G401 (cell line): Measurements from ENCODE around the gene CDH20. TPM values are rescaled to one million over a fixed set of nuclear protein-coding genes. Genes with fewer than 3 reads are reported as not detected.

Experiments used
- DNase-seq: peaks from one replicate; pipeline ENCODE4 v3.0.0-alpha.2; 2015; ENCODE audit warnings: low spot score
- in situ Hi-C: cut with HindIII; loops from 2 replicates; pipeline ENCODE4 v1.10.0; 2016; ENCODE audit warnings: low sequenced_read_pairs, mixed read lengths
- total RNA-seq: library from RNA; depleted of rRNA; stranded (reverse); fragments of >200 nt; shearing (Covaris generic); gene quantifications from 2 replicates; pipeline ENCODE4 v1.2.3, GENCODE V29; 2014

Gene CDH20
- total RNA-seq, 1 experiment from 2014 or later, result not detected

GRCh38 chr18:61554117-61554776, 221.0 kb downstream of the CDH20 start:
- DNase-seq, result no peak
- in situ Hi-C loops, result no loop called here

GRCh38 chr18:61554946-61555361, 221.7 kb downstream of the CDH20 start:
- in situ Hi-C loops, result no loop called here

GRCh38 chr18:61556316-61556715, 223.1 kb downstream of the CDH20 start:
- in situ Hi-C loops, result no loop called here
- no peak for DNase-seq

More at GRCh38 chr18:61554946-61555361, 221.7 kb downstream of the CDH20 start:
- DNase-seq, result no peak

- DNase-seq, result no peak
- in situ Hi-C loops, result no loop called here
Measured at GRCh38 chr18:61556862-61557261, 223.6 kb downstream of the CDH20 start.

- in situ Hi-C loops, result no loop called here
- peak; percentile 97 for DNase-seq
Measured at GRCh38 chr18:61569176-61569892, 236.1 kb downstream of the CDH20 start.

GRCh38 chr18:61570070-61570469, 236.8 kb downstream of the CDH20 start:
- in situ Hi-C loops, result no loop called here
- no peak for DNase-seq

- in situ Hi-C loops, result no loop called here
Measured at GRCh38 chr18:61572084-61572655, 238.9 kb downstream of the CDH20 start.

GRCh38 chr18:61572871-61573270, 239.6 kb downstream of the CDH20 start:
- in situ Hi-C loops, result no loop called here
- DNase-seq, result no peak

More at GRCh38 chr18:61572084-61572655, 238.9 kb downstream of the CDH20 start:
- DNase-seq, result no peak

GRCh38 chr18:61574665-61575064, 241.4 kb downstream of the CDH20 start:
- no peak for DNase-seq
- in situ Hi-C loops, result no loop called here

- in situ Hi-C loops, result no loop called here
- DNase-seq, result no peak
Measured at GRCh38 chr18:61575419-61575818, 242.2 kb downstream of the CDH20 start.

GRCh38 chr18:61578846-61579245, 245.6 kb downstream of the CDH20 start:
- in situ Hi-C loops, result no loop called here
- DNase-seq, result peak; percentile 86

GRCh38 chr18:61579581-61579980, 246.4 kb downstream of the CDH20 start:
- in situ Hi-C loops, result no loop called here
- no peak for DNase-seq

- in situ Hi-C loops, result no loop called here
- DNase-seq, result no peak
Measured at GRCh38 chr18:61580046-61580445, 246.8 kb downstream of the CDH20 start.

GRCh38 chr18:61581578-61582201, 248.5 kb downstream of the CDH20 start:
- peak; percentile 79 for DNase-seq
- in situ Hi-C loops, result no loop called here

GRCh38 chr18:61582202-61582710, 249.0 kb downstream of the CDH20 start:
- DNase-seq, result peak; percentile 34
- in situ Hi-C loops, result no loop called here

- in situ Hi-C loops, result no loop called here
Measured at GRCh38 chr18:61583548-61583947, 250.3 kb downstream of the CDH20 start.

GRCh38 chr18:61587865-61588264, 254.6 kb downstream of the CDH20 start:
- in situ Hi-C loops, result no loop called here
- DNase-seq, result no peak

More at GRCh38 chr18:61583548-61583947, 250.3 kb downstream of the CDH20 start:
- DNase-seq, result no peak

- in situ Hi-C loops, result no loop called here
Measured at GRCh38 chr18:61589053-61589723, 256.0 kb downstream of the CDH20 start.

GRCh38 chr18:61589724-61590065, 256.5 kb downstream of the CDH20 start:
- in situ Hi-C loops, result no loop called here
- DNase-seq, result no peak

More at GRCh38 chr18:61589053-61589723, 256.0 kb downstream of the CDH20 start:
- no peak for DNase-seq
